ENCODE measurements around the gene IQSEC3. TPM values are rescaled to one million over a fixed set of nuclear protein-coding genes. Genes with fewer than 3 reads are reported as not detected.

Gene IQSEC3
- total RNA-seq, 1 donor from 2014 or later, result 8.8 TPM

DNA sequence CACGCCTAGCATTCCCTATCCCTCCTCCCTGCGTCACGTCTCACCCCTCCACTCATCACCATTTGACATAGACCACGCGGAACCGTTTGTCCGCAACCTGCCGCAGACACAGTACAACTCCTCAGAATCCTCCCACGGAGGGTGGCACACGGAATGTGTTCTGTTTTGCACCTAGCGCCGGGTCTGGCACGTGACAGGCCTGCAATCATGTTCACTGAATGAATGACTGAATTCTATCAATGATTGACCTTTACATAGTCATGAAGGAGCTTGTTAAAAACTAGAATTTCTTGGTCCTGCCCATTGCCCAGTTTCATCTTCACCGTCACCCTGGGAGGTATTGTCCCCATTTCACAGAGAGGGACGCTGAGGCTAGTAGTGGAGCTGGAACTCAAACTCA, 142.7 kb downstream of the IQSEC3 start:
- Mint-ChIP-seq H3K4me1 (peaks cover 13% of the 10 kb centered on the region), H3K27me3 (ENCODE audit: low read depth) (peaks cover 85% of the 10 kb centered on the region), H3K9me3 (peaks cover 4% of the 10 kb centered on the region), H3K4me3 (no peak overlapping the region), H3K36me3 (no peaks in the 10 kb centered on the region), H3K27ac (no peak overlapping the region)
- no peak for DNase-seq (ENCODE audit: low spot score in 2 of 2, unreplicated experiment in 2 of 2)
- TF ChIP-seq CTCF (IDR thresholded peaks at IDR 0.05; ENCODE audit: unreplicated experiment), result no peak

DNA sequence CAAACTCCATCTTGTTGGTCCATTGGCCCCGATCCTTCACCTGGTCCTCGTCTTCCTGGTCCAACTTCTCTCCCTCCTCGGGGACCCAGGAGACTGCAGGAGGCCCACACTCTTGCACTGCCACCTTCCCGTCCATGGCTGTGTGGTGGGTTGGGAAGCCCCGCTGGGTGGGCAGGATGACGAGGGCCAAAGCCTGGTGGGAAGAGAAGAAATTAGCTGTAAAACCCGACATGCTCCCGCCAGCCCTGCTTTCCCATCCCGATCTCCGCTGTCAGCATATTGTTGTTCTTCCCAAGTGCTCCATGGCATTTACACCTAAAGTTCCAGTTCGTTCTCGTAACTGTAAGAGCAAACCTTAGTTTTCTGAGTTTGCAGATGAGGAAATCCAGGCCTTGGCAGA, 143.3 kb downstream of the IQSEC3 start:
- TF ChIP-seq CTCF (IDR thresholded peaks at IDR 0.05; ENCODE audit: unreplicated experiment), result no peak
- Mint-ChIP-seq H3K27ac (no peak overlapping the region), H3K27me3 (ENCODE audit: low read depth) (peaks cover 86% of the 10 kb centered on the region), H3K36me3 (no peaks in the 10 kb centered on the region), H3K4me3 (no peak overlapping the region), H3K9me3 (peaks cover 4% of the 10 kb centered on the region), H3K4me1 (peaks cover 13% of the 10 kb centered on the region)
- DNase-seq (ENCODE audit: low spot score in 2 of 2, unreplicated experiment in 2 of 2), result no peak

GRCh38 chr12:210277-211141, 143.9 kb downstream of the IQSEC3 start:
- Mint-ChIP-seq H3K36me3 (no peaks in the 10 kb centered on the region), H3K27ac (no peak overlapping the region), H3K4me1 (peaks cover 13% of the 10 kb centered on the region), H3K9me3 (peaks cover 4% of the 10 kb centered on the region), H3K4me3 (no peak overlapping the region), H3K27me3 (ENCODE audit: low read depth) (peaks cover 87% of the 10 kb centered on the region)
- no peak for DNase-seq (ENCODE audit: low spot score in 2 of 2, unreplicated experiment in 2 of 2)
- no peak for TF ChIP-seq CTCF (IDR thresholded peaks at IDR 0.05; ENCODE audit: unreplicated experiment)

DNA sequence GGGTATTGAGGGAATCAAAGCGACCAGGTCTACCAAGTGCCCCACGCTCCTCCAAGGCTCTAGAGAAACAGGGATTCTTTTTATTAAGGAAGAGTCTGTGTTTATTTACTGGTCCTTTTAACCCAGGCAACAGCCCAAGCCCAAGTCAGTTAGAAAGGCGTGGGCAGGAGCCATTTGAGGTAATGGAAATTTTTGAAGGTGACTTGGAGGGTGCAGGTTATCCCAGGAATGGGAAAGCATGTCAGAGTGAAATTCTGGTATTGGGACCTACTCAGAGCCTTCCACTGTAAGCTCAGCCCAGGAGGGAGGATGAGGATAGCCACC, 144.5 kb downstream of the IQSEC3 start:
- Mint-ChIP-seq H3K9me3 (peaks cover 3% of the 10 kb centered on the region), H3K27me3 (ENCODE audit: low read depth) (peaks cover 84% of the 10 kb centered on the region), H3K27ac (no peak overlapping the region), H3K4me3 (no peak overlapping the region), H3K4me1 (peaks cover 13% of the 10 kb centered on the region), H3K36me3 (no peaks in the 10 kb centered on the region)
- DNase-seq (ENCODE audit: low spot score in 2 of 2, unreplicated experiment in 2 of 2), result no peak
- TF ChIP-seq CTCF (IDR thresholded peaks at IDR 0.05; ENCODE audit: unreplicated experiment), result no peak

DNA sequence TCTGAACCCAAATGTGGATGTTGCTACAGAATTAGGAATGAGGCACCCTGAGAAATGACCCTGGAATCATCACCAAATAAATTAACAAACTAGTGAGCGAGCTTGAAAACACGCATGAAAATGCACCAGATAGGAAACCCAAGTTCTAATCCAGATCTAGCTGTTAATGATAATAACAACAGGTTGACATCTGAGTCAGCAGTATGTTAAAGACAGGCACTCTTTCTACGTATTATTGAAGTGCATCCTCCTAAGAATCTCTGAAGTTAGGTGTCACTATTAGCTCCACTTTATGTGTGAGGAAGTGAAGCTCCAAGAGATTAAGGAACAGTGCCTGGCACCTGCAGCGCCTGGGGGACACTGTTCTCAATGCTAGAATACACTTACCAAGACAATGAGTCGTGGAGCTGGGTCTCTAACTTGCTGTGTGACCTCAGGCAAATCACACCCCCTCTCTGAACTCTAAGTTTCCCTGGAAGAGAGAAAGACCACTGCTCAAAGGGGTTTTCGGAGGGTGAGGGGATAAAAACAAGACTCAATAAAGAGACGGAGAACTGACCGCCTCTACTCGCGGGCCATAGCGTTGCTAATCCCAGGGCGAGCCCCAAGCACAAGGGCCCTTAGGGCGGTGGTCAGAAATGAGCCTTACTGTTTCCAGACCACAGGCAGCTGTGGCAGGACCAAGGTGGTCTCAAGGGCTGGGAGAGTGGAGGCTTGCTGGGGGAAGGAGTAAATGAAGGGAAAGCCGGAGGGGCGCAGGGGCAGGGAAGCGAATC, 145.3 kb downstream of the IQSEC3 start:
- no peak overlapping the region for H3K4me3 Mint-ChIP-seq
- TF ChIP-seq CTCF (IDR thresholded peaks at IDR 0.05; ENCODE audit: unreplicated experiment), result no peak
- no peak overlapping the region for H3K27ac Mint-ChIP-seq
- H3K9me3 Mint-ChIP-seq, result no peaks in the 10 kb centered on the region
- H3K4me1 Mint-ChIP-seq, result peaks cover 13% of the 10 kb centered on the region
- DNase-seq (ENCODE audit: low spot score in 2 of 2, unreplicated experiment in 2 of 2), result no peak
- H3K36me3 Mint-ChIP-seq, result no peaks in the 10 kb centered on the region
- peaks cover 81% of the 10 kb centered on the region for H3K27me3 Mint-ChIP-seq (ENCODE audit: low read depth)
